ENCODE measurements around the gene CPNE5.

GRCh38 chr6:36873115-36873514, 33.9 kb upstream of the CPNE5 start:
- TF ChIP-seq CTCF (IDR thresholded peaks at IDR 0.05; ENCODE audit: poor library complexity) (no peak), EZH2phosphoT487 (IDR thresholded peaks at IDR 0.05; ENCODE audit: low read depth, severe bottlenecking, unreplicated experiment) (no peak)
